PC-9 (cell line): ENCODE data around the gene IRX4. TPM values are rescaled to one million over a fixed set of nuclear protein-coding genes. Genes with fewer than 3 reads are reported as not detected.

Source experiments
- BruUV-seq: library from RNA; stranded (reverse); fragments of 400-500 nt; replicated peaks from 2 replicates; lab custom pipeline; 2021; lab: Mats Ljungman, UMichigan
- CTCF ChIA-PET: fragments of 300-600 bp; sonication (Branson Sonifier 250); formaldehyde crosslinking; loops from one replicate; lab custom pipeline; 2022; ENCODE audit warnings: antibody characterized with exemption; lab: Charles Lee
- POLR2A ChIA-PET: fragments of 300-600 bp; sonication (Branson Sonifier 250); formaldehyde crosslinking; loops from one replicate; lab custom pipeline; 2022; ENCODE audit warnings: antibody characterized with exemption; ENCODE audit not compliant: unreplicated experiment; lab: Charles Lee
- DNase-seq, 2 experiments: peaks; one replicate each; pipeline versions ENCODE4 v3.0.0 to v3.0.0-alpha.2; 2015 to 2022; ENCODE audit warnings: mixed read lengths in 1 of 2
- H2AFZ ChIP-seq: fragments of 200-600 bp; sonication (generic); 2 replicates; pipeline ENCODE4 v1.8.1; 2017; ENCODE audit warnings: antibody characterized with exemption
- H3F3A ChIP-seq: fragments of 200-600 bp; sonication (generic); 2 replicates; pipeline ENCODE4 v1.8.1; 2017; ENCODE audit warnings: antibody characterized with exemption, mild to moderate bottlenecking, low read depth; ENCODE audit not compliant: insufficient read depth
- H3K27ac ChIP-seq: fragments of 200-600 bp; sonication (generic); 2 replicates; pipeline ENCODE4 v1.6.1; 2016; ENCODE audit warnings: mixed run types
- H3K27me3 ChIP-seq: fragments of 200-600 bp; sonication (generic); 2 replicates; pipeline ENCODE4 v1.6.1; 2016; ENCODE audit warnings: low read depth, mixed run types; ENCODE audit not compliant: insufficient read depth
- H3K36me3 ChIP-seq: fragments of 200-600 bp; sonication (generic); 2 replicates; pipeline ENCODE4 v1.6.1; 2016; ENCODE audit warnings: low read depth, mixed run types
- H3K4me1 ChIP-seq: fragments of 200-600 bp; sonication (generic); replicated peaks from 2 replicates; pipeline ENCODE4 v1.6.1; 2016; ENCODE audit warnings: mixed run types; ENCODE audit not compliant: insufficient read depth
- H3K4me2 ChIP-seq: fragments of 200-600 bp; sonication (generic); 2 replicates; pipeline ENCODE4 v1.6.1; 2017; ENCODE audit warnings: mixed run types
- H3K4me3 ChIP-seq: fragments of 200-600 bp; sonication (generic); 2 replicates; pipeline ENCODE4 v1.6.1; 2016; ENCODE audit warnings: mixed run types
- H3K79me2 ChIP-seq: fragments of 200-600 bp; sonication (generic); 2 replicates; pipeline ENCODE4 v1.6.1; 2017; ENCODE audit warnings: low read depth, mixed run types
- H3K9me2 ChIP-seq: fragments of 200-600 bp; sonication (generic); 2 replicates; pipeline ENCODE4 v1.8.1; 2017; ENCODE audit warnings: mild to moderate bottlenecking; ENCODE audit not compliant: insufficient read depth
- H3K9me3 ChIP-seq: fragments of 200-600 bp; sonication (generic); 2 replicates; pipeline ENCODE4 v1.8.1; 2016; ENCODE audit warnings: low read depth; ENCODE audit not compliant: insufficient read depth
- H4K20me1 ChIP-seq: fragments of 200-600 bp; sonication (generic); 2 replicates; pipeline ENCODE4 v1.8.1; 2017; ENCODE audit not compliant: insufficient read depth
- CTCF ChIP-seq: fragments of 200-600 bp; sonication (generic); conservative IDR thresholded peaks from 2 replicates; pipeline ENCODE4 v1.6.1; 2017; ENCODE audit warnings: mixed run types, antibody characterized with exemption, mild to moderate bottlenecking, moderate library complexity
- EZH2 ChIP-seq: fragments of 200-600 bp; sonication (generic); IDR thresholded peaks from 2 replicates; pipeline ENCODE4 v1.8.0; 2017; ENCODE audit warnings: antibody characterized with exemption, low read depth
- intact Hi-C: fragments of 100-400 bp; cut with micrococcal nuclease; formaldehyde crosslinking; loops from one replicate; pipeline ENCODE4 v1.10.0; 2022; ENCODE audit not compliant: unreplicated experiment
- total RNA-seq: library from RNA; stranded (reverse); gene quantifications from 2 replicates; pipeline ENCODE4 v1.2.3, GENCODE V29; 2021

The IRX4 gene
- total RNA-seq, 1 experiment from 2014 or later, result not detected

GRCh38 chr5:1923766-1924165 is 41.0 kb upstream of the IRX4 start:
- no peak for TF ChIP-seq CTCF
- TF ChIP-seq EZH2, result no peak

GRCh38 chr5:1923341-1923740 is 40.6 kb upstream of the IRX4 start:
- intact Hi-C loops, result no loop called here
- ChIA-PET CTCF (no interaction called here), POLR2A (no interaction called here)
- peaks cover 96% of the 10 kb centered on the region for H3K27me3 ChIP-seq
- TF ChIP-seq CTCF (no peak), EZH2 (no peak)
- H3K4me2 ChIP-seq, result no peak overlapping the region
- H3K79me2 ChIP-seq, result no peaks in the 10 kb centered on the region
- H4K20me1 ChIP-seq, result no peaks in the 10 kb centered on the region
- H3K36me3 ChIP-seq, result no peaks in the 10 kb centered on the region
- H3F3A ChIP-seq, result no peaks in the 10 kb centered on the region
- DNase-seq, result no peak
- no TSS peak for BruUV-seq
- H2AFZ ChIP-seq, result no peak overlapping the region
- H3K9me3 ChIP-seq, result no peaks in the 10 kb centered on the region
- H3K9me2 ChIP-seq, result no peaks in the 10 kb centered on the region
- no peak overlapping the region for H3K27ac ChIP-seq
- no peaks in the 10 kb centered on the region for H3K4me1 ChIP-seq
- H3K4me3 ChIP-seq, result no peak overlapping the region

More at GRCh38 chr5:1923766-1924165, 41.0 kb upstream of the IRX4 start:
- Histone ChIP-seq H2AFZ (no peak overlapping the region), H4K20me1 (no peaks in the 10 kb centered on the region), H3K4me1 (no peaks in the 10 kb centered on the region), H3K27me3 (peaks cover 96% of the 10 kb centered on the region), H3K36me3 (no peaks in the 10 kb centered on the region), H3K27ac (no peak overlapping the region), H3K79me2 (no peaks in the 10 kb centered on the region), H3F3A (peaks cover 3% of the 10 kb centered on the region), H3K4me3 (no peak overlapping the region), H3K9me3 (no peaks in the 10 kb centered on the region), H3K9me2 (no peaks in the 10 kb centered on the region), H3K4me2 (no peak overlapping the region)
- BruUV-seq, result no TSS peak
- ChIA-PET POLR2A (no interaction called here), CTCF (no interaction called here)
- DNase-seq, result no peak
- intact Hi-C loops, result no loop called here

DNA sequence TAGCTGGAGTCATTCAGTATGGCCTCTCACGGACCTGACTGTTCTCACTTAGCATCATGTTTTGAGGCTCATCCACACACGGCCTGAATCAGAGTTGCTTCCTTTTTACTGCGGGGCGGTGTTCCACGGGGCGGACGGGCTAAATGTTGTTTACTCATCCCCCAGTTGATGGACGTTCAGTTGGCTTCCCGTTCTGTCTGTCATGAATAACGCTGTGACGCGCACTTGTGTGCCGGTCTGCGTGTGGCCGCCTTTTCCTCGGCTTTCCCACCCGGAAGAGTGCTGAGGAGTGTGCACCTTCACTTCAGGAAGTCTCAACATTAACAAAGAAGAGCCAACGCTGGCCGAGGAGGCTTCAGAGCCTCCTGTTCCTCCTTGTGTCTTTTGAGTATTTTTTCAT is 39.0 kb upstream of the IRX4 start:
- H3K36me3 ChIP-seq, result no peaks in the 10 kb centered on the region
- H3K27ac ChIP-seq, result no peak overlapping the region
- H3F3A ChIP-seq, result no peaks in the 10 kb centered on the region
- POLR2A ChIA-PET, result no interaction called here
- CTCF ChIA-PET, result no interaction called here
- H4K20me1 ChIP-seq, result no peaks in the 10 kb centered on the region
- no peak overlapping the region for H2AFZ ChIP-seq
- H3K4me2 ChIP-seq, result no peak overlapping the region
- no peaks in the 10 kb centered on the region for H3K9me2 ChIP-seq
- intact Hi-C loops, result no loop called here
- no peaks in the 10 kb centered on the region for H3K9me3 ChIP-seq
- no peaks in the 10 kb centered on the region for H3K79me2 ChIP-seq
- BruUV-seq, result no TSS peak
- no peak for TF ChIP-seq CTCF
- no peak for TF ChIP-seq EZH2
- H3K27me3 ChIP-seq, result peaks cover 94% of the 10 kb centered on the region
- no peak for DNase-seq
- no peak overlapping the region for H3K4me3 ChIP-seq
- H3K4me1 ChIP-seq, result no peaks in the 10 kb centered on the region
